ENCODE measurements around the gene KAZN.

KAZN gene

DNA sequence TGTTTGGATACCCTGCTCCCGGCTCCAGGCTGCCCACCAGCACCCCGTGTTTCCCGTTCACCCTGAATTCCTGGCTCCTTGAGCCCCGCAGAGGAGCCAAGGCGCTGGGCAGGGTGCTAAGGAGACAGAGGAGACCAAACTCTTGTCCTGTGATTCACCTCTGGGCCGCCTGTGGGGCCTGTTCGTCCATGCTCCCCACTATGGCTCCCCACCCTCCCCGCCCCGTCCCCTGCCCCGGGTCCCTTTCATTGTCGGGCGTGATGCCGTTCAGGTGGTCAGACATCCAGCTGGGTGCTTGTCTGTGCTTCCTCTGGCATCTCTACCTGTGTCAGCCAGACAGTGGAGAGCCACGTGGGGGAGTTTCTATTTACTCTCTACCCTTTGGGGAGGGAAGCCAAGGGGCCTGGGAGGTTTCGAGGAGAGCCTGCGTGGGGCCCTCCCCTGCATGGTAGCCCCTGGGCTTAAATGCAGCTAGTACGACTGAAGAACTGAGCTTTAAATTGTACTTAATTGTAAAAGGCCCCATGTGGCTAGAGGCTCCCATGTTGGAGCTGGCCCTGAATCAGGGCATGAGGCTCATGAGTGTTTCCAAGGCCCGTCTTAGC is 333.7 kb downstream of the KAZN start:
- no peak for DNase-seq (ENCODE audit: low read depth in 3 of 3)

DNA sequence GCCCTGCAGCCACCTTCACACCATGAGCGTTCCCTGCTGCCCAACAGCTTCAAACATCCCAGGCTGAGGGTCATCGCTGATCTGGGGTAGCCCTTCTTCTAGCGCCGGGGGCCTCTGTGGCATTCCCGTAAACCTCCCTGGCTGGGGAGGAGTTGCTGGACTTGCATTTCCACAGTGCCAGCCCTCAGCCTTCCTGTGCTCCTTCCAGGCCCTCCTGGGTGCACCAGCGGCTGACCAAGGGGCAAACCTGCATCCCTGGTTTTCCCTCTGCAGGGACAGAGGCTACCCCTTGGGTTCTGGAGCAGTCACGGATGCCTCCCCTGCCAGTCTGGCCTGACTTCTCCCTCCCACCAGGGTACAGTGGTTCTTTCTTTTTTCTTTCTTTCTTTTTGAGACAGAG is 336.4 kb downstream of the KAZN start:
- no peak for DNase-seq (ENCODE audit: low read depth in 3 of 3)

DNA sequence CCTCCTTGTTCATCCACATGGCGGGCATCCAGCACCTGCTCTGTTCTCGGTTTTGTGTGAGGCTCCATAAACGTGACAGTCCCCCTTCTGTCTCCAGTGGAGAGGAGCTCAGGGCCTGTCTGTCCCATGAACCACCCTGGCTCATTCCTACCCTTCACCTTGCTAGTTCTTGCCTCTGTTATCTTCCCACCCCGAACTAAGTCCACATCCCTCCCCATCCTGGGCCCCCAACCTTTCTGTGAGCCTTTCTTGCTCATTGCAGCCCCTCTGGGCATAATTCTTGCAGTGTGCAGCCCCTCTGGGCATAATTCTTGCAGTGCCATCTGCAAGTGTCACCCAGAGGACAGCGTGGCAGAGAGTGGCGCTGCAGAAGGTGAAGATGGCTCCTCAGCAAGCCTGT is 338.3 kb downstream of the KAZN start:
- DNase-seq (ENCODE audit: low read depth in 3 of 3), result no peak

DNA sequence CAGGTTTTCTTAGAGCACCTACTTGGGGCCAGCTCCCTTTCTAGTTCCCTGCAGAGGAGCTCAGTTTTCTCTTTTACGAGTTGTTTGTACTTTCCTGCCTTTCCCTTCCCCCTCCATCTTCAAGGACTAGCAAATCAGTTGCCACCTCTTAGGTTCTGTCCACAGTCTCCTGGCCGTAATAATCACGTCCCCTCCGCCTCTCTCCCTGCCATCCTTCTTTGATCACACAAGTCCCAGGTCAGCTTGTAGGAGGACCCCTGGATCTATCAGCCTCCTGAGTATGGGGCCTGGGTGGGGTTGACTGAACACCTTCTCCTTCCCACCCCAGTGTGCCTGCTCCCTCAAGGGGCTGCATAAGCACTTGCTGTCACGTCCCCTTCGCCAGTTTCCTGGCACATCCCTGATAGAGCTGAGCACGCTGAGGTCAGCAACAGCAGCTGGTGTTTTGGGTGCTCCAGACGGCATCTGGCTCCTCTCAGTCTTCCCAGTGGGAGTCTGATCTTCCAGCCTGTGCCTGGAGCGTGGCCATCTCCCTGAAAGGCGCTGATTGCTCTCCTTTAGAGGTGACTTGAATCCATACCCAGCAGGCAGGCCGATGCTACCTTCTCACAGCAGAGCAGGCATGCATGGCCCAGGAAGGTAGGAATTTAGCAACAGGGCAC is 338.9 kb downstream of the KAZN start:
- no peak for DNase-seq (ENCODE audit: low read depth in 3 of 3)

DNA sequence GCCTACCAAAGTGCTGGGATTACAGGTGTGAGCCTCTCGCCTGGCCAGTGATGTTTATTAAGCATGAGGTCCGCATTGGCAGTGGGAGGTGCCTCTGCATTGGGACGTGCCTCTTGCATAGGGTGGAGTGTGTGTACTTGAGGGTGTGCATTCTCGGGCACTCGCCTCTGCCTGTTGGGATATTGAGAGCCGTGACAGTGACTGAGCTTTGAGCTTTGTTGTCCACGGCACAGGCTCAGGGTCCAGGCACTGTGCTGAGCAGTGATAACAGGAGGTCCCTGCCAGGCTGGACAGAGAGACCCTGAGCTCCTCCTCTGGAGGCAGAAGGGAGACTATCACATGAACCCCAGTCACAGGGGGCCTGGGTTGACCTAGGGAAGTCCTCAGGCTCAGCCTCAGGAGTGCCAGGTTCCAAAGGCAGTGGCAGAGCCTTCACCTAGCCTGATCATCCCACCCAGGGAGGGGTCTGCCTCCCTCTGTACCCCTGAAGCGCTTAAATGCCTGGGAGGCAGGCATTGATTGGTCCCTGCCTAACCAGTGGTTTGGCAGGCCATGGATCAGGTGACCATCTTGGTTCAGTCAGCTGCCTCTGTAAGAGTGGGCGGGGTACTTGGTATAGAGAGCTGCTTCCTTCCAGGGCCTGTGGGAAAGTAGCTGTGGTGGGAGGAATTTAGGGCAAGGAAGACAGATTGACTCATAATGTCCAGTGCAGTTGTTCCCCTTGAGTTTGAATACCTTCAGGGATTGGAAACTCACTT is 341.2 kb downstream of the KAZN start:
- DNase-seq (ENCODE audit: low read depth in 3 of 3), result no peak

DNA sequence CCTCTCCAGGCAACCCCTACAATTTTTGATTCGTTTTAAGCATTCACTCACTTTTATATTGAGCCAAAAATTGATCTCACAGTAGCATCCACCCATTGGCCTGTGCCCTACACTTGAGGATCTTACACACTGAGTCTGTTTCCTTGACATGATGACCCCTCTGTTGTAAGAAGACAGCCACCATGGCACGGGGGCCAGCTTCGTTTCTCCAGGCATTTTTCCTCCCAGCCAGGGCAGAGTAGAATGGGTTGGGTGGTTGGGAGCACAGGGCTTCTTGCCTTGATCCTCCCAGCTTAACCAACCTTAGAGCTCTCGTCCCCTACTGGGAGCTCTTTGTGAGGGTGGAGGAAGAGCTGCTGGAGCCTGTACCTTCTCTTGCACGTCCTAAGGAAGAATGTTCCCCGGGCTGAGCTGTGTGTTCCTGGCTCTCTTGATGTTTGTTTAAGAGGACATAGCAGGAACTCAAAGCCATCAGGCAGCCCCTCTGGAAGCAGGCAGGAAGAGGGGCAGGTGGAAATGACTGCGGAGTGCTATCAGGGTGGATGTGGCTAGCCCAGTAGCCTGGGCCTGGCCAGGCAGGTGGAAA is 341.9 kb downstream of the KAZN start:
- DNase-seq (ENCODE audit: low read depth in 3 of 3), result no peak

DNA sequence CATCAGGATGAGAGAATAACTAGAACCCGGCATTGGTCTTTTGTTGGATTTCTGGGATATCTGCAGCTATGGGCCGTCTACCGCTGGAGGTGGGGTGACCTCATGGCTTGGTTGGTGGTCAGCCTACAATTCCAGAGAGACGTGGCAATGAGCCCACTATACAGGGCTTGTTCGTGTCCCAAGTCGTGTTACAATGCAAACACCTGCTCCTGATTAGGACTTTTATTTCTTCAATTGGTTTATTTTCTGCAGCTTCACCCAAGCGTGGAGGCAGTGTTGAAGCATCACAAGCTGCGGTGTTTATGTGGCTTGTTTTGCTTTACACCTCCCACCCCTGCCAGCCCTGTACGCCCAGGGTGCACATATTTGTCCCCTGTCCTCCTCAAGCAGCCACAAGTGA is 343.4 kb downstream of the KAZN start:
- DNase-seq (ENCODE audit: low read depth in 3 of 3), result no peak

DNA sequence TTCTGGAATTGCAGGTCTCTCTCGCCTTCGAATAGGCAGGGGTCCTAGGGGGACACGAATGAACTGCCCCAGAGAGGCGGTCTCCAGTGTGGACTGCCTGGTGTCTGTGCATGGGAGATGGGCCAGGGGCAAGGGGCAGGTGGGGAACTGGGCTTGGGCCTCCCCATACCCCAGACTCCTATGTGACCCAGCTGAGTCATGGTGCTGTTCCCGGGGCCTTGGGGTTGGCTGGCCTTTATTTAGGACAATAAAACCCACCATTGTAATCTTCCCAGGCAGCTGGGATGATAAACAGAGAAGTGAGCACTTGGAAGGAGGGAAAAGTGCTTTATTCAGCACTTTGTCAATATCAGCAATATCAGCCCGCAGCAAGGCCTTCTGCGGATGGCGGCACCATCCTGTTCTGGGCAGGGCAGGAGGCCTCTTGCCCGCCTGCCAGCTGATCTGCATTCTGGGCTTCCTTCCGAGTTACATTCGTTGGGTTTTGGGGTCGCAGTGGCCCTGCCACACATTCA is 346.0 kb downstream of the KAZN start:
- no peak for DNase-seq (ENCODE audit: low read depth in 3 of 3)

DNA sequence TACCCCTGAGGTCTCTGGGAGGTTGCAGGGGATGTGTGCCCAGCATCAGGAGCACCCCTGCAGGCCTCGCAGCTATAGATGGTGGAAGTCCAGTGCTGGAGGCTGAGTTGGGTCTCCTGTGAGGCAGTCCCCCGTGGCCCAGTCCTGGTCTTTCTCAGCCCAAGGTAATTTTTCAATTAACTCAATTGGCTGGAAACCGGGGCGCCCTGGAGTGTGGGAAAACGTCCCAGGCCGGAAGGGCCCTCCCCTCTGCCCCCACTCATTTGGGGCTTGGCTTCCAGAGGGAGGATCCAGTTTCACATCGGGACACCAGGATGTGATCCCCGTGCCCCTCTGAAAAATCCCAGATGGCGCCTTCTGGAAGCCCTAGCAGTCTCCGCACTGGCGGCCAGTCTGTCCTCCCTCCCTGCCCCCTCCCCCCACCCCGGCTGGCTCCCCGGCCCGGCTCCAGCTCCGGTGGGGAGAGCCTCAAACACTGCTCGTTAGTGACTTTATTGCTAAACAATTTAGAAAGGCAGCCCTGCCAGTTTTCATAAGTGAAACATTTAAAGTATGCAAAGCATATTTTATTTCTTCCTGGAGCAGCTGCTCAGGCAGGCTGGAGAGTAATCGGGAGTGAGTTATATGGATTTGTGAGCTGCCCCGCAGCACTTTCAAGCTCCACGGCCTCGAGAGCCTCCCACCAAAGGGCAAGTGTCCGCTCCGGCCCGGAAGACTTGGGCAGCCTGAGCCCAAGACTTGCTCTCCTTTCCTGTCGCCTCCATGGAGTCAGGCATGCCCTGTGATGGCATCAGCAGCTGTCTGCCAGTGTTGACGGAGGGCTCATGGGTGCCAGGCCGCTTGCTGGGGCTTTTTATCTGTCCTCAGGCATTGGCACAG is 346.9 kb downstream of the KAZN start:
- no peak for DNase-seq (ENCODE audit: low read depth in 3 of 3)

DNA sequence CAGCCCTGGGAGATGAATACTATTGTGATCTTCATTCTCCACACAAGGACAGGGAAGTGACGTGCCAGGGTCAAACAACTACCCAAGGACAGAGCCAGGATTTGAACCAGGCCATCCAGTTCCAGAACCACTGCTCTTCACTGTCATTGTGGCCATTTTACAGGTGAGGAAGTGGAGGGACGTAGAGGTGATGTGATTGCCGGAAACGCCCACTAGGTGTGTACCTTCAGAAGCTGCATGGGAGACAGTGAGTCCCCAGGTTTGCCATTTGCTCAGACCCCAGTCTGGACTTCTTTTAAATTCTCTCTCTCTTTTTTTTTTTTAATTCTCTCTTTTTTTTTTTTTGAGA is 347.5 kb downstream of the KAZN start:
- no peak for DNase-seq (ENCODE audit: low read depth in 3 of 3)

DNA sequence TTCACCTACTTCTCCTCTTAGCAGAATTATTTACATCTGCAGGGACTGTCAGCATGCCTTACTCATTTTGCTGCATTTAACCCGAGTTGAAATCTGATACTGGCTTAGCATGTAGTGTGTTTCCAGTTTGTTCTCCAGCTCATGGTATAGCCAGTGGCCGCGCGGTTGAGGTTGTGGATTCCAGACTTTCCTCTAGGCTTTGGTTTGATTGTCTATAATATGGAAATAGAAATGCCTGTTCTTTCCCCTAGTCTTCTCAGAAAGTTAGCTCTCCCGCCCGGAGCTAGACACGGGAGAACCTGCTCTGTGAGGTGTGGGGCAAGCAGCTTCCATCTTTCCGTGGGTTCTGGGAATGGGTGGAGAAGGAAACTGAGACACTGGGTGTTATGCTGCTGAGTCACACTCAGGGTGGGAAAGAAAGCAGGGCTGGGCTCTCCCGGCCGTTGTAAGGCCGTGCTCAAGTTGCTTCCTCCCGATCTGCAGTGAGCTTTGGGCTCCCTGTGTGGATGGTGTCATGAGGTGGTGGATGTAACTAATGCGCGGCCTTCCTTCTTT is 348.3 kb downstream of the KAZN start:
- no peak for DNase-seq (ENCODE audit: low read depth in 3 of 3)

DNA sequence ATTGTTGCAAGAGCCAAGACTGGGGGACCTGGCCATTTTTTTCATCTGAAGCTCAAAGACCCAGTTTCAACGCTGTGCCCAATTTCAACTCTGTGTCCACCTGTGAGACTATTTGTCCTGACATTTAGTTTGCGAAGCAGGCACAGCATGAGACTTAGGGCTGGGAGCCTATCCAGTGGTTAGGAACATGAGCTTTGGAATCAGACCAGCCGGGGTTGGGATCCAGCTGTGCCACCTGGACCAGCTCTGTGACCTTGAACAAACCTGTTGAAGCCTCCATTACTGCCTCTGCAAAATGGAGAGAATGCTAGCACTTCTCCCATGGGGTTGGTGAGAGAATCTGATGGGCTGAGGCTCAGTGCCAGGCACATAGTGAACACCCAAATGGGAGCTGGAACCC is 348.9 kb downstream of the KAZN start:
- DNase-seq (ENCODE audit: low read depth in 3 of 3), result no peak

DNA sequence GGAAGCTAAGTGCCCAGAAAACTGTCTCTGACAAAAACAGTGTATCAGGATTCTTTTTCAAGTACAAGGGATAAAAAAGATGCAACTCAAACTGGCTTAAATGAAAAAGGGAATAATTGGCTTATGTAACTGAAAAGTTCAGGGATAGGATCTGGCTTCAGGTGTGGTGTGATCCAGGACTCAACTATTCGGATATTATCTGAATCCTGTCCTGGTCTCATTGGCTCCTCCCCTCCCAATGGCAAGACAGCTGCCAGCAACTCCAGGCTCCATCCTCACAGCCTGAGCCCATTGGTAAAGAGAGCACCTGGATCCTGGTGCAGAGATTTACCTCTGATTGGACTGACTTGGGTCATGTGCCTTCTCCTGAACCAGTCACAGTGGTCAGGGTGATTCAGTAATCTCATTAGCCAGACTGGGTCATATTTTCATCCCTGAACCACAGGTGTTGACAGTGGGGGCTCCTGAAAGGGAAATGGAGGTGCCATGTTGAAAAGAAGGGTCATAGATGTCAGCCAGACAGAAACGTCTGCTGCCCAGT is 349.7 kb downstream of the KAZN start:
- DNase-seq (ENCODE audit: low read depth in 3 of 3), result no peak

DNA sequence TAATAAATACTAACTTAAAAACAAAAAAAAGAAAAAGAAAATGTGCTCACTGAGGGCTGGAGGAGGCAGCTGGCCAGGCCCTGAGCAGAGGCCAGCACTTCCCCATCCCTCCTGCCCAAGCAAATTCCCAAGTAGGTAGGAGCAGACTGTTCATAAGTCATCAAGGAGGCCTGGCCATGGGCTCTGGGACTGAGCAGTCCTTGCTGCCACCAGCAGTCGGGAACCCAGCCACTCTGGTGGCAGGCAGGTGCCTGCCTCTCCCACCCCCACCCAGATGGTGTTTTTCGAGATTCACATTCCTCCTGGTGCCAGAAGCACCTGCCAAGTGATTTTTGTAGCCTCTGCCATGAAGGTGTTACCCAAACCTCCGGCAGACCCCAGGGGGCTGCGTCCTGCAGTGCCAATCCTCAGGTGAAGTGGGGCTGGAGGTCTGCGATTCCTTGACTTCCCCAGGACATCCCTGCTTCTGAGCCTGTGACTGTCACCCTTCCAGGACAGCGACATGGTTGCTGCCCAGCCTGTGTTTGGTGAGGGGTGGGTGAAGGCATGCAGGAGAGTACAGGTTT is 350.9 kb downstream of the KAZN start:
- no peak for DNase-seq (ENCODE audit: low read depth in 3 of 3)

DNA sequence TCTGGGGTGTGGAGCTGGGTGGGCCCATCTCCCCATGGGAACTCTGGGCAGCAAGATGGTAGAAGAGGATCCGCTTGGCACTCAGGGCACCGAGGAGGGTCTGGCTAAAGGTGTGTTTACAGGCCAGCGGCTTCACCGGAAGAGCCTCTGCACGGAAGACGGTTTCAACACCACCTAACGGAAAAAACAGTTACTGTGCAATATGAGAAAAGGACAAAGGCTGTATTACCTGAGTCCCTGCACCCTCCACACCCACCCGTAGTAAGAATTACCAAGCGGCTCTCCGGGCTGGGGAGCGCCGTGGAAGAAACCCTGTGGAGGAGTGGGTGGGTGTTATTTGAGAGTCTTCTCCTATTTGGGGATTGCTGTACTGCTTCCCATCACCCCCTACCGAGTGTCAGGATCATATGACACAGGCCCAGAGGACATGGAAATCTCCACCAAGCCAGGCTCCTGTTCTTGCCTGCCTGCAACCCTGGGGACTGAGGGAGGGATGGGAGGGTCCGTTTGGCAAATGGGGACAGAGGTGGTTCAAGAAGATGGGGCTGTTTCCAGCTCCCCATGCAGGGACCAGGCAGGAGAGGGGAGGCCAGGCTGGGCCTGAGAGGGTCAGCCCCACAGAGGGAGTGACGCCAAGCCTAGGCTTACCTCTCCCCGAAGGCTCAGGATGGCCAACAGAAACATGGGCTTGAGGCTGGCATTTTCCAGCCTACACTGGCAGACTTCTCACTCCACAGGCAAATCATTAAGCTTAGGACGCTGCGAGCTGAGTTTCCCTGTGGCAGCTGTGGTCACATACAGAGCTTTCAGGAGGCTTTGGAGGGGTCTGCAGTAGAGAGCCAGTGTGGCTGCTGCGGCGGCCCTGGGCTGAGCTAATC is 351.6 kb downstream of the KAZN start:
- DNase-seq (ENCODE audit: low read depth in 3 of 3), result no peak

DNA sequence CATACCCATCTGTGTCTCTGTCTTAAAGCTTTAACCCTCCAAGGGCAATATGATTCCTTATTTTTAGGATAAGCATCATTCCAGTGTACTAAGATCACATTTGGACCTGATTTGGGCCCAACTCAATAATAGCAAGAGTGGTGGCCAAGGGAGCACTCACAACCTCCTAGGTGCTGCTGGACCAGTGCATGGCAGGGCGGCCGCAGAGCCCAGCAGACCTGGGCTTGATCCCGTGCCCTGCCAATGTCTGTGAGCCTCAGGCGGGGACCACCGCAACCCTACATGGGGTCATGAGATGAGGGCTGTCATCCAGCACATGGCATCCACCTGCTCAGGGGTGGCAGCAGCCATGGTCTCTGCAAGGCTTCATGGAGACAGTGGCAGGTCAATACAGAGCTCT is 353.3 kb downstream of the KAZN start:
- DNase-seq (ENCODE audit: low read depth in 3 of 3), result no peak

DNA sequence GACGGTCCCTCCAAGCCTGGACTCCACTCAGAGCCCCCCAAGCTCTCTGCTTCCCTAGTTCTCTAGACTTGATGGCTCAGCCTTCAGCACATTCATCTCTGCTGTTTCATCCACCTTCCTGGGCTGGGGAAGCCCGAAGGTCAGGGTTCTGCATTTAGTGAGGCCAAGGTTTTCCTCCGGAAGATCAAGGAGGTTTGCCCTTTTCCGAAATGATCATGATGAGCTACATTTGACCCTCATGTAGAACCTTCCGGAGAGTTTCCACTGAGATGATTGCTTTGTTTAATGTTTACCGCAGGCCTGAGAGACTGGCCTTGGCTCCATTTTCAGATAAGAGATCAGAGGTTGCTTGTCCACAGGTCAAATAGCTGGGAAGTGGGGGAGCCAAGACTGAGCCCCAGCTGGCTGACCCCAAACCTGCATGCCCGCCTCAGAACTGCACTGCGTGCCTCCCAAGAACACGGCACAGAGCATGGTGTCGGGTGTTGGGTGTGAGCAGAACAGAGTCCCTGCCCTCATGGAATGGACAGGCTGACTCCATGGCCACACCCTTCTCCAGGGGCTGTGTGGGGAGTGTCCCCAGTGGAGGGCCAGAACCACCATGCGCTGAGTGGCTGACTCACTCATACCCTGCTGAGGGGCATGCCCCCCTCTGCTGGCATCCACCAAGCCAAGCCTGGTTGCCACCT is 354.3 kb downstream of the KAZN start:
- no peak for DNase-seq (ENCODE audit: low read depth in 3 of 3)

DNA sequence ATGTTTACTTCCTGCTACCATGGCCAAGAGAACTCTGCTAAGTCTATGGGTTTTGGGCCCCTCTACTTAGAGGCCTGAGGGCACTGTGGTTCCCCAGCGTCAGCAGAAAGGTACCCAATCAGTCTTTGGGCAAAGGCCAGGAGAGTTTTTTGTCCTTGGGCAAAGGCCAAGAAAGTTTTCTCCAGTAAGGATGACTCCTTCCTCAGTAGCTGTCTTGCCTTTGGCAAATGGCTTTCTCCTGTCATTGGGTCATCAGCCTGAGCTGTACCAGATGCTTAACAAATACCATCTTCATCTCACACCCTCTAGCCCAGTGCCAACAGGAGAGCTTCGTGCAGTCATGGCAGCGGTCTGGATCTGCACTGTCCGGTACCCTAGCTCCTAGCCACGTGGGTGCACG is 355.7 kb downstream of the KAZN start:
- no peak for DNase-seq (ENCODE audit: low read depth in 3 of 3)

DNA sequence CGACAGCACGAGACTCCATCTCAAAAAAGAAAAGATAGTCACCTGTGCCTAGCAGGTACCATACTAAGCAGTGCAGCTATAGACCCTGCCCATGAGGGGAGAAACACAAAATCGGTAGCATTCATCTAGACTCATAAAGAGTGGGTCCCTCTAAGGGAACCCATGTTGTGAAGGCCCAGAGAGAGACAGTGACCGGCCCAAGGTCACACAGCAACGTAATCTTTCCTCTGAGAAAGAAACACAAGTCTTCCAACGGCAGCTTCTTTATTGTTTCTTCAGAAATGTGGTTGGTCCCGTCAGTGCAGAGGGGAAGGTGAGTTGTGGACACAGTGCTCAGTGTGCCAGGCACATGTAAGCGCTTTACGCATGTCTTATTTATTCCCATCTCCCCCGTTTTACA is 356.4 kb downstream of the KAZN start:
- DNase-seq (ENCODE audit: low read depth in 3 of 3), result no peak

All from stimulated activated CD4-positive, alpha-beta T cell treated with anti-CD3 and anti-CD28 coated beads, TNF-alpha, amount 100 ng/mL, for 24 hours (primary cell).